Breast epithelium (tissue), 3 donors: ENCODE results near the gene EFNA4.

ENCODE experiments used
- CTCF ChIP-seq, 3 donors: fragments of 450-650 bp; IDR thresholded peaks; one replicate each; pipeline ENCODE4 v1.5.1; 2016 to 2017; ENCODE audit warnings: antibody characterized with exemption in 3 of 3, mild to moderate bottlenecking in 3 of 3, moderate library complexity in 3 of 3
- POLR2A ChIP-seq: fragments of 450-650 bp; IDR thresholded peaks from one replicate; pipeline ENCODE4 v1.6.1; 2016; ENCODE audit warnings: antibody characterized with exemption, mild to moderate bottlenecking, moderate library complexity
- POLR2AphosphoS5 ChIP-seq, 3 donors: sonication (generic); formaldehyde crosslinking; IDR thresholded peaks; one replicate each; pipeline ENCODE4 v1.6.1; 2017; ENCODE audit warnings: antibody characterized with exemption in 3 of 3

- TF ChIP-seq CTCF (IDR thresholded peaks at IDR 0.05) (no peak), POLR2AphosphoS5 (IDR thresholded peaks at IDR 0.05) (no peak), POLR2A (no peak)
Measured at GRCh38 chr1:155022927-155023236, 40.7 kb upstream of the EFNA4 start.
